IMR-90 (cell line): ENCODE measurements around the gene MXD4. TPM values are rescaled to one million over a fixed set of nuclear protein-coding genes. Genes with fewer than 3 reads are reported as not detected.

Experiments used
- ATAC-seq: fragments of 200-7000 bp; cut with Tn5 transposase; 2 replicates; pipeline ENCODE4 v1.9.1; 2020; ENCODE audit warnings: low read depth, mild to moderate bottlenecking, moderate library complexity
- BruUV-seq: library from RNA; stranded (reverse); fragments of 400-500 nt; replicated peaks from 2 replicates; lab custom pipeline; 2021; lab: Mats Ljungman, UMichigan
- CTCF ChIA-PET: fragments of 300-600 bp; formaldehyde crosslinking; extraction: SDS; loops from one replicate; lab custom pipeline; 2021; ENCODE audit warnings: antibody characterized with exemption; lab: Yijun Ruan, JAX
- POLR2A ChIA-PET: fragments of 300-600 bp; sonication (Branson Sonifier 250); formaldehyde crosslinking; loops from one replicate; lab custom pipeline; 2022; ENCODE audit warnings: antibody characterized with exemption; ENCODE audit not compliant: unreplicated experiment; lab: Charles Lee
- DNase-seq: peaks from one replicate; pipeline ENCODE4 v3.0.0; 2013
- H2AFZ ChIP-seq: replicated peaks from 2 replicates; pipeline ENCODE3; 2013; ENCODE audit warnings: low read length, mild to moderate bottlenecking; ENCODE audit not compliant: poor library complexity
- H2AK5ac ChIP-seq: 2 replicates; pipeline ENCODE4 v1.6.1; 2013; ENCODE audit warnings: low read depth, low read length, inconsistent platforms
- H2AK9ac ChIP-seq: replicated peaks from 2 replicates; pipeline ENCODE3; 2013; ENCODE audit warnings: mild to moderate bottlenecking, low read depth, low read length, moderate library complexity; ENCODE audit not compliant: poor library complexity
- H2BK120ac ChIP-seq: 2 replicates; pipeline ENCODE4 v1.6.1; 2013; ENCODE audit warnings: low read depth, low read length, inconsistent platforms
- H2BK15ac ChIP-seq: 3 replicates; pipeline ENCODE4 v1.6.1; 2013; ENCODE audit warnings: low read depth, low read length, inconsistent platforms
- H2BK20ac ChIP-seq: 2 replicates; pipeline ENCODE4 v1.6.1; 2013; ENCODE audit warnings: low read depth, mild to moderate bottlenecking, inconsistent platforms, low read length, moderate library complexity
- H2BK5ac ChIP-seq: 2 replicates; pipeline ENCODE4 v1.6.1; 2013; ENCODE audit warnings: mild to moderate bottlenecking, low read depth, low read length, inconsistent platforms; ENCODE audit not compliant: poor library complexity, severe bottlenecking
- H3K14ac ChIP-seq: replicated peaks from 2 replicates; pipeline ENCODE4 v1.6.1; 2013; ENCODE audit warnings: low read depth, low read length, inconsistent platforms
- H3K18ac ChIP-seq: 2 replicates; pipeline ENCODE4 v1.6.1; 2013; ENCODE audit warnings: low read depth, low read length, control low read depth
- H3K23ac ChIP-seq: 2 replicates; pipeline ENCODE4 v1.6.1; 2013; ENCODE audit warnings: low read depth, low read length, inconsistent platforms
- H3K27ac ChIP-seq: 2 replicates; pipeline ENCODE4 v1.5.1; 2013; ENCODE audit warnings: mild to moderate bottlenecking, control low read depth, low read length; ENCODE audit not compliant: insufficient read depth
- H3K27me3 ChIP-seq: 2 replicates; pipeline ENCODE4 v1.6.1; 2013; ENCODE audit warnings: low read length; ENCODE audit not compliant: control insufficient read depth, insufficient read depth
- H3K36me3 ChIP-seq: 2 replicates; pipeline ENCODE4 v1.6.1; 2013; ENCODE audit warnings: low read length, mixed read lengths; ENCODE audit not compliant: control insufficient read depth, insufficient read depth
- H3K4ac ChIP-seq: 2 replicates; pipeline ENCODE4 v1.6.1; 2013; ENCODE audit warnings: low read depth, low read length, inconsistent platforms
- H3K4me1 ChIP-seq: 2 replicates; pipeline ENCODE4 v1.6.1; 2013; ENCODE audit warnings: low read length, mixed read lengths; ENCODE audit not compliant: control insufficient read depth, insufficient read depth
- H3K4me2 ChIP-seq: 2 replicates; pipeline ENCODE4 v1.6.1; 2013; ENCODE audit warnings: low read depth, mild to moderate bottlenecking, control low read depth, low read length, moderate library complexity
- H3K4me3 ChIP-seq: 2 replicates; pipeline ENCODE4 v1.5.1; 2013; ENCODE audit warnings: low read depth, mild to moderate bottlenecking, control low read depth, low read length, moderate library complexity; ENCODE audit not compliant: insufficient read depth
- H3K56ac ChIP-seq: 2 replicates; pipeline ENCODE4 v1.6.1; 2013; ENCODE audit warnings: low read length, inconsistent platforms; ENCODE audit not compliant: insufficient read depth; ENCODE audit errors: extremely low read depth
- H3K79me1 ChIP-seq, 2 experiments: 2 replicates each; pipeline ENCODE4 v1.6.1; 2013; ENCODE audit warnings: low read length in 2 of 2, inconsistent platforms in 1 of 2, low read depth in 1 of 2
- H3K9ac ChIP-seq: 2 replicates; pipeline ENCODE4 v1.6.1; 2013; ENCODE audit warnings: low read depth, low read length, control low read depth
- H3K9me1 ChIP-seq: 2 replicates; pipeline ENCODE4 v1.6.1; 2013; ENCODE audit warnings: low read length, inconsistent platforms; ENCODE audit not compliant: insufficient read depth
- H3K9me3 ChIP-seq: 2 replicates; pipeline ENCODE4 v1.6.1; 2013; ENCODE audit warnings: low read length; ENCODE audit not compliant: control insufficient read depth, insufficient read depth
- H4K20me1 ChIP-seq: 2 replicates; pipeline ENCODE4 v1.6.1; 2013; ENCODE audit warnings: low read length, inconsistent platforms; ENCODE audit not compliant: insufficient read depth
- H4K5ac ChIP-seq: 2 replicates; pipeline ENCODE4 v1.6.1; 2013; ENCODE audit warnings: mild to moderate bottlenecking, low read depth, low read length, control low read depth
- H4K8ac ChIP-seq, 2 experiments: 2 replicates each; pipeline ENCODE4 v1.6.1; 2013; ENCODE audit warnings: low read depth in 2 of 2, low read length in 2 of 2, control low read depth in 1 of 2, inconsistent platforms in 1 of 2
- H4K91ac ChIP-seq: 2 replicates; pipeline ENCODE4 v1.6.1; 2013; ENCODE audit warnings: low read depth, low read length, inconsistent platforms; ENCODE audit not compliant: insufficient read depth
- BHLHE40 ChIP-seq: fragments of 150-350 bp; IDR thresholded peaks from 2 replicates; pipeline ENCODE4 v1.6.1; 2016; ENCODE audit warnings: mild to moderate bottlenecking, low read depth, low read length
- CEBPB ChIP-seq: IDR thresholded peaks from 2 replicates; pipeline ENCODE4 v1.6.1; 2012; ENCODE audit warnings: low read depth, low read length, improper control_type of control experiment
- FOS ChIP-seq: fragments of 150-350 bp; IDR thresholded peaks from 2 replicates; pipeline ENCODE4 v1.6.1; 2016; ENCODE audit warnings: low read depth, low read length
- MAFK ChIP-seq: IDR thresholded peaks from 2 replicates; pipeline ENCODE4 v1.6.1; 2012; ENCODE audit warnings: low read depth, low read length, improper control_type of control experiment
- RCOR1 ChIP-seq: IDR thresholded peaks from 2 replicates; pipeline ENCODE4 v1.6.1; 2012; ENCODE audit warnings: mild to moderate bottlenecking, low read length, improper control_type of control experiment; ENCODE audit not compliant: insufficient replicate concordance
- RFX5 ChIP-seq: IDR thresholded peaks from 2 replicates; pipeline ENCODE4 v1.8.0; 2012; ENCODE audit warnings: low read depth, mild to moderate bottlenecking, low read length, moderate library complexity
- SMC3 ChIP-seq: fragments of 150-350 bp; IDR thresholded peaks from 2 replicates; pipeline ENCODE4 v1.6.1; 2016; ENCODE audit warnings: low read depth, mild to moderate bottlenecking, antibody characterized with exemption, low read length, moderate library complexity
- WGBS, 2 experiments: methylation state at CpG; one replicate each; pipeline versions ENCODE4 v1.1.5 to v1.1.7; 2013; ENCODE audit warnings: missing lambda C conversion rate in 2 of 2; ENCODE audit not compliant: insufficient read length in 1 of 2; ENCODE audit errors: extremely low coverage in 2 of 2; 5-methylcytosine and 5-hydroxymethylcytosine counted together
- dilution Hi-C: fragments of 300-500 bp; cut with HindIII; formaldehyde crosslinking; loops from one replicate; pipeline ENCODE4 v1.14.3; 2018; ENCODE audit warnings: low sequenced_read_pairs; ENCODE audit not compliant: unreplicated experiment
- in situ Hi-C: fragments of 300-500 bp; cut with MboI; formaldehyde crosslinking; loops from 3 replicates; pipeline ENCODE4 v1.14.3; 2019; ENCODE audit warnings: low sequenced_read_pairs, inconsistent platforms, mixed read lengths
- intact Hi-C: fragments of 100-400 bp; cut with micrococcal nuclease; formaldehyde crosslinking; loops from 2 replicates; pipeline ENCODE4 v1.10.0; 2022
- polyA plus RNA-seq, 3 experiments: library from polyadenylated mRNA; depleted of rRNA; stranded (reverse); fragments of >200 nt; gene quantifications; 2 replicates each; pipeline ENCODE4 v1.2.3, GENCODE V29; 2012; ENCODE audit warnings: low replicate concordance in 1 of 3
- total RNA-seq: library from RNA; depleted of rRNA; stranded (reverse); fragments of >200 nt; gene quantifications from 2 replicates; pipeline ENCODE4 v1.2.3, GENCODE V29; 2012
- TF ChIP-seq, protein P1 (sequence below): fragments of 150-350 bp; IDR thresholded peaks from 2 replicates; pipeline ENCODE4 v1.6.1; 2016; ENCODE audit warnings: low read depth, mild to moderate bottlenecking, low read length, moderate library complexity, borderline replicate concordance
- TF ChIP-seq, protein P2 (sequence below): conservative IDR thresholded peaks from 2 replicates; pipeline ENCODE4 v1.5.1; 2012; ENCODE audit warnings: mild to moderate bottlenecking, low read depth, low read length, improper control_type of control experiment

MXD4 gene
- total and polyA plus RNA-seq, 2 of the 4 experiments (the other 2 are of a cell fraction) = 22.8 to 54.4 TPM

GRCh38 chr4:2302387-2303119, 40.6 kb upstream of the MXD4 start:
- H2AK9ac ChIP-seq = no peak overlapping the region
- no peak overlapping the region for H2BK20ac ChIP-seq
- H4K91ac ChIP-seq = no peak overlapping the region
- H3K9me1 ChIP-seq = no peaks in the 10 kb centered on the region
- no peaks in the 10 kb centered on the region for H3K36me3 ChIP-seq
- no peak overlapping the region for H3K4me2 ChIP-seq
- no peak overlapping the region for H2AK5ac ChIP-seq
- intact Hi-C loops (no loop called here), dilution Hi-C loops (no loop called here), in situ Hi-C loops (no loop called here)
- H3K27ac ChIP-seq = no peak overlapping the region
- no peak overlapping the region for H3K18ac ChIP-seq
- H2AFZ ChIP-seq = no peak overlapping the region
- no peak overlapping the region for H4K5ac ChIP-seq
- TF ChIP-seq BHLHE40 = no peak
- no peak for TF ChIP-seq MAFK
- TF ChIP-seq RCOR1 = no peak
- no peak for TF ChIP-seq FOS
- TF ChIP-seq SMC3 = no peak
- TF ChIP-seq, protein P1, sequence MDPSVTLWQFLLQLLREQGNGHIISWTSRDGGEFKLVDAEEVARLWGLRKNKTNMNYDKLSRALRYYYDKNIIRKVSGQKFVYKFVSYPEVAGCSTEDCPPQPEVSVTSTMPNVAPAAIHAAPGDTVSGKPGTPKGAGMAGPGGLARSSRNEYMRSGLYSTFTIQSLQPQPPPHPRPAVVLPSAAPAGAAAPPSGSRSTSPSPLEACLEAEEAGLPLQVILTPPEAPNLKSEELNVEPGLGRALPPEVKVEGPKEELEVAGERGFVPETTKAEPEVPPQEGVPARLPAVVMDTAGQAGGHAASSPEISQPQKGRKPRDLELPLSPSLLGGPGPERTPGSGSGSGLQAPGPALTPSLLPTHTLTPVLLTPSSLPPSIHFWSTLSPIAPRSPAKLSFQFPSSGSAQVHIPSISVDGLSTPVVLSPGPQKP = no peak
- no peak for TF ChIP-seq RFX5
- TF ChIP-seq CEBPB = no peak
- TF ChIP-seq, protein P2, sequence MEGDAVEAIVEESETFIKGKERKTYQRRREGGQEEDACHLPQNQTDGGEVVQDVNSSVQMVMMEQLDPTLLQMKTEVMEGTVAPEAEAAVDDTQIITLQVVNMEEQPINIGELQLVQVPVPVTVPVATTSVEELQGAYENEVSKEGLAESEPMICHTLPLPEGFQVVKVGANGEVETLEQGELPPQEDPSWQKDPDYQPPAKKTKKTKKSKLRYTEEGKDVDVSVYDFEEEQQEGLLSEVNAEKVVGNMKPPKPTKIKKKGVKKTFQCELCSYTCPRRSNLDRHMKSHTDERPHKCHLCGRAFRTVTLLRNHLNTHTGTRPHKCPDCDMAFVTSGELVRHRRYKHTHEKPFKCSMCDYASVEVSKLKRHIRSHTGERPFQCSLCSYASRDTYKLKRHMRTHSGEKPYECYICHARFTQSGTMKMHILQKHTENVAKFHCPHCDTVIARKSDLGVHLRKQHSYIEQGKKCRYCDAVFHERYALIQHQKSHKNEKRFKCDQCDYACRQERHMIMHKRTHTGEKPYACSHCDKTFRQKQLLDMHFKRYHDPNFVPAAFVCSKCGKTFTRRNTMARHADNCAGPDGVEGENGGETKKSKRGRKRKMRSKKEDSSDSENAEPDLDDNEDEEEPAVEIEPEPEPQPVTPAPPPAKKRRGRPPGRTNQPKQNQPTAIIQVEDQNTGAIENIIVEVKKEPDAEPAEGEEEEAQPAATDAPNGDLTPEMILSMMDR = no peak
- H3K9me3 ChIP-seq = peaks cover 10% of the 10 kb centered on the region
- no peak overlapping the region for H2BK15ac ChIP-seq
- WGBS, 2 experiments = 88% methylated on average over 15 of the region's 28 CpGs; no CpG with 5 or more reads in 1 of the 2 experiments
- no peak overlapping the region for H2BK120ac ChIP-seq
- H3K56ac ChIP-seq = no peak overlapping the region
- H3K4ac ChIP-seq = no peak overlapping the region
- BruUV-seq = no TSS peak
- peaks cover 2% of the 10 kb centered on the region; the same call in 1 of the 2 replicates for H3K4me1 ChIP-seq
- H3K4me3 ChIP-seq = no peak overlapping the region
- H3K14ac ChIP-seq = no peak overlapping the region
- H4K20me1 ChIP-seq = no peaks in the 10 kb centered on the region
- DNase-seq = no peak
- H2BK5ac ChIP-seq = no peak overlapping the region
- POLR2A ChIA-PET = no interaction called here
- H3K79me1 ChIP-seq = no peaks in the 10 kb centered on the region
- H3K27me3 ChIP-seq = peaks cover 14% of the 10 kb centered on the region
- no peak overlapping the region for H3K23ac ChIP-seq
- H4K8ac ChIP-seq = no peak overlapping the region
- no peak; the same call in 1 of the 2 replicates for ATAC-seq
- CTCF ChIA-PET = no interaction called here
- H3K9ac ChIP-seq = no peak overlapping the region
